Subcutaneous abdominal adipose tissue (tissue), 5 donors: Measurements from ENCODE around the gene KRTAP3-3.

Experiments used
- H3K27ac ChIP-seq: one replicate; pipeline ENCODE4 v1.7.0; 2013; ENCODE audit warnings: low read depth, mild to moderate bottlenecking, inconsistent platforms, low read length, moderate library complexity
- H3K27me3 ChIP-seq, 5 donors: one replicate each; pipeline ENCODE4 v1.7.0; 2013; ENCODE audit warnings: low read length in 5 of 5, inconsistent platforms in 1 of 5; ENCODE audit not compliant: control insufficient read depth in 5 of 5, insufficient read depth in 4 of 5
- H3K36me3 ChIP-seq, 5 donors: one replicate each; pipeline ENCODE4 v1.7.0; 2013; ENCODE audit warnings: low read length in 5 of 5; ENCODE audit not compliant: control insufficient read depth in 5 of 5, insufficient read depth in 5 of 5
- H3K4me1 ChIP-seq, 5 donors: one replicate each; pipeline ENCODE4 v1.7.0; 2013; ENCODE audit warnings: low read length in 5 of 5, mild to moderate bottlenecking in 3 of 5, moderate library complexity in 1 of 5; ENCODE audit not compliant: control insufficient read depth in 5 of 5, insufficient read depth in 5 of 5
- H3K4me3 ChIP-seq, 5 donors: one replicate each; pipeline ENCODE4 v1.7.0; 2013; ENCODE audit warnings: low read length in 5 of 5, low read depth in 1 of 5
- H3K9ac ChIP-seq, 5 donors: one replicate each; pipeline ENCODE4 v1.7.0; 2013; ENCODE audit warnings: low read length in 5 of 5, mild to moderate bottlenecking in 4 of 5, moderate library complexity in 3 of 5
- H3K9me3 ChIP-seq, 5 donors: one replicate each; pipeline ENCODE4 v1.7.0; 2013; ENCODE audit warnings: low read length in 5 of 5; ENCODE audit not compliant: control insufficient read depth in 5 of 5
- donor health status: healthy.
- donor health status: healthy.
- donor health status: healthy.
- donor health status: healthy.
- donor health status: healthy.

Gene KRTAP3-3

GRCh38 chr17:40966848-40967247, 27.1 kb downstream of the KRTAP3-3 start, which contains the start of gene KRT39:
TSS of gene KRT39 (minus strand) at chr17:40966948. CDS start at chr17:40966856, 92 bp downstream.
- no peak within 1 kb of the TSS for H3K4me3 ChIP-seq
- H3K27me3 ChIP-seq, result peaks cover 0 to 5% (median 2%) of the 10 kb centered on the region in 5 donors
- no peaks in the 10 kb centered on the region for H3K36me3 ChIP-seq
- H3K9ac ChIP-seq, result no peak within 1 kb of the TSS
- H3K9me3 ChIP-seq, result peaks cover 0 to 8% (median 0%) of the 10 kb centered on the region in 5 donors
- no peaks in the 10 kb centered on the region for H3K4me1 ChIP-seq
- no peak within 1 kb of the TSS for H3K27ac ChIP-seq

- Histone ChIP-seq H3K9ac (no peak overlapping the region), H3K27me3 (peaks cover 0 to 5% (median 2%) of the 10 kb centered on the region in 5 donors), H3K4me1 (no peaks in the 10 kb centered on the region), H3K27ac (no peak overlapping the region), H3K4me3 (no peak overlapping the region), H3K9me3 (peaks cover 0 to 2% (median 0%) of the 10 kb centered on the region in 5 donors), H3K36me3 (no peaks in the 10 kb centered on the region)
These were observed 30.1 kb downstream of the KRTAP3-3 start for GRCh38 chr17:40963838-40964237.

GRCh38 chr17:40962059-40962561, 31.9 kb downstream of the KRTAP3-3 start:
- peaks cover 0 to 2% (median 0%) of the 10 kb centered on the region in 5 donors for H3K9me3 ChIP-seq
- no peak overlapping the region for H3K9ac ChIP-seq
- H3K36me3 ChIP-seq, result no peaks in the 10 kb centered on the region
- no peak overlapping the region for H3K4me3 ChIP-seq
- H3K4me1 ChIP-seq, result no peaks in the 10 kb centered on the region
- peaks cover 0 to 10% (median 2%) of the 10 kb centered on the region in 5 donors for H3K27me3 ChIP-seq
- no peak overlapping the region for H3K27ac ChIP-seq

GRCh38 chr17:40961591-40961990, 32.4 kb downstream of the KRTAP3-3 start:
- H3K4me1 ChIP-seq, result no peaks in the 10 kb centered on the region
- H3K36me3 ChIP-seq, result no peaks in the 10 kb centered on the region
- H3K9me3 ChIP-seq, result peaks cover 0 to 2% (median 0%) of the 10 kb centered on the region in 5 donors
- H3K9ac ChIP-seq, result no peak overlapping the region
- no peak overlapping the region for H3K27ac ChIP-seq
- no peak overlapping the region for H3K4me3 ChIP-seq
- peaks cover 0 to 7% (median 2%) of the 10 kb centered on the region in 5 donors for H3K27me3 ChIP-seq

- H3K36me3 ChIP-seq, result no peaks in the 10 kb centered on the region
- no peak overlapping the region for H3K9ac ChIP-seq
- no peaks in the 10 kb centered on the region for H3K4me1 ChIP-seq
- peaks cover 0 to 5% (median 2%) of the 10 kb centered on the region in 5 donors for H3K27me3 ChIP-seq
- no peak overlapping the region for H3K4me3 ChIP-seq
- H3K27ac ChIP-seq, result no peak overlapping the region
- H3K9me3 ChIP-seq, result peaks cover 0 to 2% (median 0%) of the 10 kb centered on the region in 5 donors
These were observed 33.8 kb downstream of the KRTAP3-3 start for GRCh38 chr17:40960144-40960543.

- Histone ChIP-seq H3K9ac (no peak overlapping the region), H3K27ac (no peak overlapping the region), H3K4me1 (no peaks in the 10 kb centered on the region), H3K27me3 (peaks cover 0 to 5% (median 4%) of the 10 kb centered on the region in 5 donors), H3K9me3 (peaks cover 0 to under 1% (median 0%) of the 10 kb centered on the region in 5 donors), H3K4me3 (no peak overlapping the region), H3K36me3 (no peaks in the 10 kb centered on the region)
These were observed 35.6 kb downstream of the KRTAP3-3 start for GRCh38 chr17:40958086-40958953.

GRCh38 chr17:40956401-40957254, 37.3 kb downstream of the KRTAP3-3 start:
- Histone ChIP-seq H3K9ac (no peak overlapping the region), H3K36me3 (no peaks in the 10 kb centered on the region), H3K4me1 (no peaks in the 10 kb centered on the region), H3K9me3 (no peaks in the 10 kb centered on the region), H3K27me3 (peaks cover 0 to 5% (median 4%) of the 10 kb centered on the region in 5 donors), H3K27ac (no peak overlapping the region), H3K4me3 (no peak overlapping the region)

- H3K27ac ChIP-seq, result no peak overlapping the region
- no peaks in the 10 kb centered on the region for H3K9me3 ChIP-seq
- H3K9ac ChIP-seq, result no peak overlapping the region
- H3K36me3 ChIP-seq, result no peaks in the 10 kb centered on the region
- H3K4me1 ChIP-seq, result no peaks in the 10 kb centered on the region
- H3K4me3 ChIP-seq, result no peak overlapping the region
- H3K27me3 ChIP-seq, result peaks cover 0 to 13% (median 11%) of the 10 kb centered on the region in 5 donors
These were observed 40.1 kb downstream of the KRTAP3-3 start for GRCh38 chr17:40953881-40954280.

- Histone ChIP-seq H3K27ac (no peak overlapping the region), H3K9me3 (no peaks in the 10 kb centered on the region), H3K27me3 (peaks cover 2 to 17% (median 6%) of the 10 kb centered on the region in 5 donors), H3K36me3 (no peaks in the 10 kb centered on the region), H3K4me3 (no peak overlapping the region), H3K4me1 (no peaks in the 10 kb centered on the region), H3K9ac (no peak overlapping the region)
These were observed 41.3 kb downstream of the KRTAP3-3 start for GRCh38 chr17:40952661-40953060.
